Natural killer cell treated with Interleukin-12 subunit alpha and Interleukin-12 subunit beta and Interleukin-15 and Interleukin-18, amount 100 ng/mL, for 72 hours (primary cell): ENCODE results near the gene POLR1F. TPM values are rescaled to one million over a fixed set of nuclear protein-coding genes. Genes with fewer than 3 reads are reported as not detected.

Experiments used
- ATAC-seq, 2 donors: fragments of 150-1000 bp; cut with Tn5 transposase in 1 of 2; sonication (Bioruptor Pico), chemical (Tn5 transposase) in 1 of 2; 2 replicates each; pipeline ENCODE4 v1.10.0; 2021
- DNase-seq: peaks from one replicate; pipeline ENCODE4 v3.0.0; 2022; ENCODE audit warnings: low spot score
- H3K27ac Mint-ChIP-seq, 2 donors: 1 replicate in 1 of 2; 2 replicates in 1 of 2; pipeline ENCODE4 v1.8.0; 2022; ENCODE audit warnings: mixed read lengths in 2 of 2, mild to moderate bottlenecking in 1 of 2, moderate library complexity in 1 of 2
- H3K27me3 Mint-ChIP-seq, 2 donors: 1 replicate in 1 of 2; 2 replicates in 1 of 2; pipeline ENCODE4 v1.8.0; 2022; ENCODE audit warnings: mixed read lengths in 2 of 2
- H3K36me3 Mint-ChIP-seq: one replicate; pipeline ENCODE4 v1.8.0; 2022; ENCODE audit warnings: mixed read lengths
- H3K4me1 Mint-ChIP-seq, 2 donors: 1 replicate in 1 of 2; 2 replicates in 1 of 2; pipeline ENCODE4 v1.8.0; 2022; ENCODE audit warnings: low read depth in 2 of 2, mixed read lengths in 2 of 2, mild to moderate bottlenecking in 1 of 2
- H3K4me3 Mint-ChIP-seq: one replicate; pipeline ENCODE4 v1.8.0; 2022; ENCODE audit warnings: mixed read lengths
- H3K9me3 Mint-ChIP-seq: 2 replicates; pipeline ENCODE4 v1.8.0; 2022; ENCODE audit warnings: mixed read lengths
- total RNA-seq, 2 donors: library from RNA; stranded (reverse); gene quantifications; one replicate each; pipeline ENCODE4 v1.2.3, GENCODE V29; 2022

The POLR1F gene
- 10 to 100 TPM; 26.0 to 30.8 TPM for total RNA-seq

GRCh38 chr7:19708397-19709248, at the start of gene POLR1F:
POLR1F (minus strand) TSS chr7:19709037; CDS start chr7:19709016, 21 bp downstream.
- peaks cover 0 to 10% of the 10 kb centered on the region in 2 donors for H3K27me3 Mint-ChIP-seq
- H3K9me3 Mint-ChIP-seq = no peaks in the 10 kb centered on the region
- peak within 1 kb of the TSS; percentile 84 to 94 for H3K27ac Mint-ChIP-seq
- H3K4me3 Mint-ChIP-seq = peak within 1 kb of the TSS; percentile 97
- ATAC-seq = peak; percentile 98 to 99
- DNase-seq = peak; percentile 90
- peaks cover 30 to 43% of the 10 kb centered on the region in 2 donors for H3K4me1 Mint-ChIP-seq
- no peaks in the 10 kb centered on the region for H3K36me3 Mint-ChIP-seq

- Mint-ChIP-seq H3K4me1 (no peaks in the 10 kb centered on the region), H3K9me3 (no peaks in the 10 kb centered on the region), H3K4me3 (no peak overlapping the region), H3K27me3 (no peaks in the 10 kb centered on the region), H3K36me3 (no peaks in the 10 kb centered on the region), H3K27ac (no peak overlapping the region)
- no peak for DNase-seq
- no peak for ATAC-seq
Measured at GRCh38 chr7:19754521-19755116, 45.8 kb upstream of the POLR1F start.

GRCh38 chr7:19752020-19752419, 43.2 kb upstream of the POLR1F start:
- H3K27me3 Mint-ChIP-seq = no peaks in the 10 kb centered on the region
- H3K4me3 Mint-ChIP-seq = no peak overlapping the region
- H3K9me3 Mint-ChIP-seq = no peaks in the 10 kb centered on the region
- H3K27ac Mint-ChIP-seq = no peak overlapping the region
- no peaks in the 10 kb centered on the region for H3K4me1 Mint-ChIP-seq
- ATAC-seq (peak in 1 of 2 donors; percentile 49), DNase-seq (no peak)
- H3K36me3 Mint-ChIP-seq = no peaks in the 10 kb centered on the region

- H3K4me1 Mint-ChIP-seq = no peaks in the 10 kb centered on the region
- no peak overlapping the region for H3K27ac Mint-ChIP-seq
- DNase-seq (no peak), ATAC-seq (no peak)
- H3K9me3 Mint-ChIP-seq = no peaks in the 10 kb centered on the region
- no peaks in the 10 kb centered on the region for H3K36me3 Mint-ChIP-seq
- no peak overlapping the region for H3K4me3 Mint-ChIP-seq
- H3K27me3 Mint-ChIP-seq = no peaks in the 10 kb centered on the region
Measured at GRCh38 chr7:19749658-19750057, 40.8 kb upstream of the POLR1F start.

GRCh38 chr7:19747740-19748339, 39.0 kb upstream of the POLR1F start:
- no peak for DNase-seq
- Mint-ChIP-seq H3K27ac (no peak overlapping the region), H3K9me3 (no peaks in the 10 kb centered on the region), H3K4me3 (no peak overlapping the region), H3K4me1 (no peaks in the 10 kb centered on the region), H3K27me3 (no peaks in the 10 kb centered on the region), H3K36me3 (no peaks in the 10 kb centered on the region)
- ATAC-seq = no peak

- H3K36me3 Mint-ChIP-seq = no peaks in the 10 kb centered on the region
- ATAC-seq = no peak
Measured at GRCh38 chr7:19744075-19744474, 35.2 kb upstream of the POLR1F start.

GRCh38 chr7:19728716-19729115, 19.9 kb upstream of the POLR1F start:
- Mint-ChIP-seq H3K36me3 (no peaks in the 10 kb centered on the region), H3K4me1 (no peaks in the 10 kb centered on the region), H3K27ac (no peak overlapping the region), H3K27me3 (peaks cover 4 to 30% of the 10 kb centered on the region in 2 donors), H3K9me3 (no peaks in the 10 kb centered on the region), H3K4me3 (no peak overlapping the region)
- DNase-seq = no peak
- ATAC-seq = no peak

More at GRCh38 chr7:19744075-19744474, 35.2 kb upstream of the POLR1F start:
- Mint-ChIP-seq H3K9me3 (no peaks in the 10 kb centered on the region), H3K4me1 (no peaks in the 10 kb centered on the region), H3K4me3 (no peak overlapping the region), H3K27me3 (no peaks in the 10 kb centered on the region), H3K27ac (no peak overlapping the region)
- DNase-seq = no peak

GRCh38 chr7:19725770-19726169, 16.9 kb upstream of the POLR1F start:
- Mint-ChIP-seq H3K36me3 (no peaks in the 10 kb centered on the region), H3K4me1 (no peaks in the 10 kb centered on the region), H3K27me3 (peaks cover 2 to 19% of the 10 kb centered on the region in 2 donors), H3K9me3 (no peaks in the 10 kb centered on the region), H3K4me3 (no peak overlapping the region), H3K27ac (no peak overlapping the region)
- ATAC-seq (no peak), DNase-seq (no peak)

GRCh38 chr7:19715499-19715898, 6.7 kb upstream of the POLR1F start:
- no peak overlapping the region for H3K27ac Mint-ChIP-seq
- peaks cover 5 to 34% of the 10 kb centered on the region in 2 donors for H3K27me3 Mint-ChIP-seq
- no peaks in the 10 kb centered on the region for H3K9me3 Mint-ChIP-seq
- H3K36me3 Mint-ChIP-seq = no peaks in the 10 kb centered on the region
- H3K4me1 Mint-ChIP-seq = no peaks in the 10 kb centered on the region
- ATAC-seq = no peak
- no peak overlapping the region for H3K4me3 Mint-ChIP-seq
- no peak for DNase-seq

- Mint-ChIP-seq H3K9me3 (no peaks in the 10 kb centered on the region), H3K27ac (no peak overlapping the region), H3K4me1 (peaks cover 11 to 14% of the 10 kb centered on the region in 2 donors), H3K27me3 (peaks cover 5 to 27% of the 10 kb centered on the region in 2 donors), H3K36me3 (no peaks in the 10 kb centered on the region), H3K4me3 (no peak overlapping the region)
- DNase-seq (no peak), ATAC-seq (no peak)
Measured at GRCh38 chr7:19713676-19714075, 4.8 kb upstream of the POLR1F start.

GRCh38 chr7:19709249-19709578, 377 bp upstream of the POLR1F start:
- no peaks in the 10 kb centered on the region for H3K36me3 Mint-ChIP-seq
- H3K9me3 Mint-ChIP-seq = no peaks in the 10 kb centered on the region
- peak overlapping the region; percentile 97 for H3K4me3 Mint-ChIP-seq
- DNase-seq (no peak), ATAC-seq (no peak)
- peaks cover 30 to 43% of the 10 kb centered on the region in 2 donors for H3K4me1 Mint-ChIP-seq
- peaks cover 0 to 10% of the 10 kb centered on the region in 2 donors for H3K27me3 Mint-ChIP-seq
- peak overlapping the region; percentile 84 to 94 for H3K27ac Mint-ChIP-seq

GRCh38 chr7:19707240-19707639, 1.6 kb downstream of the POLR1F start:
- Mint-ChIP-seq H3K36me3 (peaks cover 5% of the 10 kb centered on the region), H3K4me3 (peak overlapping the region; percentile 97), H3K9me3 (no peaks in the 10 kb centered on the region), H3K27me3 (peaks cover 0 to 10% of the 10 kb centered on the region in 2 donors), H3K4me1 (peaks cover 30 to 43% of the 10 kb centered on the region in 2 donors), H3K27ac (peak overlapping the region; percentile 84 to 94)
- DNase-seq = no peak
- ATAC-seq = no peak

GRCh38 chr7:19705663-19706062, 3.2 kb downstream of the POLR1F start:
- Mint-ChIP-seq H3K4me1 (peaks cover 30 to 43% of the 10 kb centered on the region in 2 donors), H3K27ac (no peak overlapping the region), H3K27me3 (peaks cover 0 to 3% of the 10 kb centered on the region in 2 donors), H3K36me3 (peaks cover 5% of the 10 kb centered on the region), H3K4me3 (no peak overlapping the region), H3K9me3 (no peaks in the 10 kb centered on the region)
- ATAC-seq = no peak
- DNase-seq = no peak

GRCh38 chr7:19701471-19701870, 7.4 kb downstream of the POLR1F start:
- H3K4me1 Mint-ChIP-seq = peaks cover 5 to 8% of the 10 kb centered on the region in 2 donors
- no peak for ATAC-seq
- H3K36me3 Mint-ChIP-seq = peaks cover 28% of the 10 kb centered on the region

More at GRCh38 chr7:19701471-19701870, 7.4 kb downstream of the POLR1F start:
- no peak overlapping the region for H3K27ac Mint-ChIP-seq
- no peaks in the 10 kb centered on the region for H3K27me3 Mint-ChIP-seq
- H3K4me3 Mint-ChIP-seq = no peak overlapping the region
- no peak for DNase-seq
- no peaks in the 10 kb centered on the region for H3K9me3 Mint-ChIP-seq
